Hematopoietic multipotent progenitor cell (in vitro differentiated cells): ENCODE results near the gene SPOUT1. TPM values are rescaled to one million over a fixed set of nuclear protein-coding genes. Genes with fewer than 3 reads are reported as not detected.
"Not testable (repeated sequence)": the region's sequence is repeated elsewhere in the genome, so short reads cannot be mapped to it uniquely, and the experiment has no call there.

ENCODE experiments used
- DNase-seq, 3 donors: peaks; one replicate each; pipeline ENCODE4 v3.0.0-alpha.2; 2011 to 2015; ENCODE audit warnings: low read depth in 2 of 3, low spot score in 2 of 3
- total RNA-seq: library from RNA; depleted of rRNA; stranded (reverse); fragments of >200 nt; gene quantifications from one replicate; pipeline ENCODE4 v1.2.3, GENCODE V29; 2012

Gene SPOUT1
- total RNA-seq, 1 donor = 63.6 TPM

DNA sequence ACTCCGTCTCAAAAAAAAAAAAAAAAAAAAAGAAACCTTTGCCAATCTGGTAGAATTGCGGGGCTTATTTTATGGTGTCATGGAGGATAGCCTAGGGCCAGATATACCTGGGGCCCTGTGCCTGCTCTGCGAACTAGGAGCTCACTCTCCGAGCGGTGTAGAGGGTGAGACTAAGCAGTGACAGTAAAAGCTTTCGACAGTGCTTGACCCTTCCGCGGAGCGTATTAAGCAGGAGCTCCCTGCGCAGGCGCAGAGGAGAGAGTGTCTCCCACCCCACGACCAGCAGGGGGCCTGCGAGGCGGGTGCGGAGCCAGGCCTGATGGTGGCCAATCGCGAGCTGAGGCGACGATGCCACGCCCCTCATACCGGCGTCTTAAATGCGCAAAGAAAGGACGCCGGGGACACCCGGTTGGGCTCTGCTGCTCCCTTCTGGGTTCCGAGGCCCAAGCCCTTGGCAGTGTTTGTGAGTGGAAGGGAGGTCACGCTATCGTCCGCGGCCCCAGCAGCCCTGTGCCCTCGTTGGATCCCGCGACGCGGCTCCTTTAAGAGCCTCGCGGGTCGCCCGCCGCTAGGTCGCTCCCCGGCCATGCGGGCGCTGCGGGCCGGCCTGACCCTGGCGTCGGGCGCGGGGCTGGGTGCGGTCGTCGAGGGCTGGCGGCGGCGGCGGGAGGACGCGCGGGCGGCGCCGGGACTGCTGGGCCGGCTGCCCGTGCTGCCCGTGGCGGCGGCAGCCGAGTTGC is 11.3 kb downstream of the SPOUT1 start, which contains the start of gene ENDOG:
Gene ENDOG (plus strand): TSS at position 402 of the 740 bp plus-strand sequence. CDS start 185 bp downstream, at position 587.
- peak; percentile 94 to 96 (median 95) for DNase-seq

DNA sequence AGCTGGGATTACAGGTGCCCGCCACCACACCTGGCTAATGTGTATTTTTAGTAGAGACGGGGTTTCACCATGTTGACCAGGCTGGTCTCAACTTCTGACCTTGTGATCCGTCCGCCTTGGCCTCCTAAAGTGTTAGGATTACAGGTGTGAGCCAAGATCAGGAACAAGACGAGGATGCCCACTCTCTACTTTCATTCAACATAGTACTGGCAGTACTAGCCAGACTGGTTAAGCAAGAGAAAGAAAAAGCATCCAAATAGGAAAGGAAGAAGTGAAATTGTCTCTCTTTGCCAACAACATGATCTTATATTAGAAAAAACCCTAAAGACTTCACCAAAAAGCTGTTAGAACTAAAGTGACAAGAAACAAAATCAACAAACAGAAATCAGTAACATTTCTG is 18.7 kb downstream of the SPOUT1 start:
- no peak for DNase-seq

DNA sequence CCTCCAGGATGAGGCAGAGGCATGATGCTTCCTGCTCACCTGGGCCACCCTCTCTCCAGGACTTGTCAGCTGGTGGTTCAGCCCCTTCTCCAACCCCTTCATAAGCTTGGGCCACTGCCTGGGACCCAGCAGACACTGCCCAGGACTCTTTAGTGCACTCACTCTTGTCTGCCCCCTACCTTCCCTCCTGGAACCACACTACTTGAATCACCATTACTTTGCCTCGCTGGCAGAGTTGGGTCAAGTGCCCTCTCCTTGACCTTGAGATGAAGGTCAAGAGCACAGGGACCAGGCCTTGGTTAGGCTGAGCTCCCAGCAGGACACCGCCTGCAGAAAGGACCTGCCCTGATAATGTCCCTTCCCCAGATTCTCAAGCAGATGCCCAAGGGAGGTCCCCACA is 19.8 kb downstream of the SPOUT1 start:
- DNase-seq = no peak

DNA sequence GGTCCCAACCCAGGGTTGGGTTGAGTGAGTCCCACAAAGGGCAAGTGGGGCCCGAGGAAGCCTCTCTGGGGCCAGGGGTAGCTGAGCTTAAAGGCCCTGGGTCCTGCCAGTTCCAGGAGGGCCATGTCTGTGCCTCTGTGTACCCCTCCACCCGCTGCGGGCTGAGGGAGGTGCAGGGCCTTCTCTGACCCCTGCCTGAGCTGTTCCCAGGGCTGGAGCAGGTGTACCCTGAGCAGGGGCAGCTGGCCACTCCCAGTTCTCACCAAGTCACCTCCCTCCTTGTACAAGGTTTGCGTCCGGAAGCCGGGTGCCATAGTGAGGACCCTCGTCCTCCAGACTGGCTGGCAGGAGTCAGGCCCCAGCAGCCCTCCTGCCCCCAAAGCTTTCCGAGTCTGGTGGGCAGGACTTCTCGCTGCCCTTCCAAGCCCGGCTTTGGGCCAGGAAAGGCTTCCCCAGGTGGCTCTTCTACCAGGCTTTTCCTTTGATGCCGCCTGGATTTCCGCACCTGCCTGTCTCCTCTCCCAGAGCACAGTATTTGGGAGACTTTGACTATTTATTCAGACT is 20.5 kb downstream of the SPOUT1 start:
- DNase-seq = no peak

DNA sequence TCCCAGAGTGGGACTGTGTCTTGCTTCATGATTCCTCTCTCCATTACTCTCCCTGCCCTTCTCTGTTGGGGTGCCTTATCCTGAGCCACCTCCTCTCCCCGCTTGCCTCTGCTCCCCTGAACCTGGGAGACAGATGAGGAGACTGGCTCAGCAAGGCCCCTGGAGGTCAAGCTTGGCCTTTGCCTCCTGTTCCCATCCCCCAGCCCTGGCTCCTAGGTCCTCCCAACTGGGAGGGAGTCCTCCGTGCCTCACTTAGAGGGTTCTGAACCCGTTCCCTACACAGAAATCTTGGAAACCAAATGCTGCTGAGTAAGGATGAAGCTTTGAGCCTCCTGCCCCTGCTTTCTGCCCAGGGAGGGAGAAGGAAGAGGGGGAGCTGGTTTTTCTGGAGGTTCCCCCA is 21.1 kb downstream of the SPOUT1 start:
- DNase-seq = no peak

DNA sequence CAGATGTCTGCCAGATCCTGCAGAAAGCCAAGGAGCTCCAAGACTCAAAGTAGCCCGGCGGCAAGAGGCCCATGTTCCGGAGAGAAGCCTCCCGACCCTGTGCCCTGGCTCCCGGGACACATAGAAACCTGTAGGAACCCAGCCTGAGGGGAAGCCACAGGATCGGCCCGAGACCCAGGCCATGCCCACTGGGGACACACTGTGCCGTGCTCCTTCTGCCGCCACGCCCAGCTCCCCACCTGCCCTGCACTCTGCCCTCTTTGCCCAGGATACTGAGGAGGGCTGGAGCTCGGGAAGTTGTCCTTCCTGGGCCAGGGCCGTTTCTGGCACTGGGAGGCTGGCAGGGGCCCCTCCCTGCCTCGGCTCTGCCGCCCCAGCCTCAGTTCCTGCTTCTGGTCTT is 21.8 kb downstream of the SPOUT1 start:
- no peak for DNase-seq

DNA sequence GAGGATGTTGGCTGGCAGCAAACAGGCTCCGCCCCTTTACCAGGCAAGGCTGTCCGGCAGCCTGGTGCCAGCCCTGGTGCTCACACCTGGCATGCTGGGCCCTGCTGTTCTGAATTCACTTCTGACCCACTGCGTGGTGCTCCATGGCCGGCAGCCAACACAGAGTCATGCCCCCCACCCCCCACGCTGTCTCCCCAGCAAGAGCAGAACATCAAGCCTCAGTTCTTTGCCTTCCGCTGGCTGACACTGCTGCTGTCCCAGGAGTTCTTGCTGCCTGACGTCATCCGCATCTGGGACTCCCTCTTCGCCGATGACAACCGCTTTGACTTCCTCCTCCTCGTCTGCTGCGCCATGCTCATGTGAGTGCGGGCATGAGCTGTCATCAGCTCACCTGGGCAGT is 23.9 kb downstream of the SPOUT1 start:
- DNase-seq = no peak

DNA sequence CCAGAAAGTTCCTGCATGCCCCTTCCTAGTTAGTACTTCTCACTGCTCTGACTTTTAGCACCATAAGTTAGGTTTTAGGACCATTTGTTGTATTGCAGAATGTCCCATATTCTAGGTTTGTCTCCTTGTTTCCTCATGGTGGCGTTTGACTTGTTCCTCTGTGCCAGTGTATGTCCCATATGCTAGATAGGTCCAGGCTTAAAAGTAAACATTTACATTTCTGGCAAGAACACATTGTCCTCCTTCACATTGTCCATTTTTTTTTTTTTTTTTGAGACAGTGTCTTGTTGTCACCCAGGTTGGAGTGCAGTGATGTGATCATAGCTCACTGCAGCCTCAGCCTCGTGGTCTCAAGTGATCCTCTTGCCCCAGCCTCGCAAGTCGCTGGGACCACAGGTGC is 27.1 kb downstream of the SPOUT1 start:
- DNase-seq = no peak

DNA sequence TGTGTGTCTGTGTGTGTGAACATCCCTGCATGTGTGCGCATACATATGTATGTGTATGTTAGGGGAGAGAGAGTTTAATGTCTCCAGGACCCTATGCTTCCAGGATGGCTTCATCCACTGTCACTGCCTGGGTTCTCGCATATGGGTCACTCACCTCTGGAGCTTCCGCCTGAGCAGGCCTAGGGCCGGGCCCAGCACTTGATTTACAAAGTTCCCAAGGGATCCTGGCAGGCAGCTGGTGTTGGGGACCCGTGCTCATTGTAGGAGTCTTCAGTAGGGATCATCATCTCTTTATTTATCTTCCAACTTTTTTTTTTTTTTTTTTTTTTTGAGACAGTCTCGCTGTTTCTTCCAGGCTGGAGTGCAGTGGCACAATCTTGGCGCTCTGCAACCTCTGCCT is 29.5 kb downstream of the SPOUT1 start:
- DNase-seq = no peak

DNA sequence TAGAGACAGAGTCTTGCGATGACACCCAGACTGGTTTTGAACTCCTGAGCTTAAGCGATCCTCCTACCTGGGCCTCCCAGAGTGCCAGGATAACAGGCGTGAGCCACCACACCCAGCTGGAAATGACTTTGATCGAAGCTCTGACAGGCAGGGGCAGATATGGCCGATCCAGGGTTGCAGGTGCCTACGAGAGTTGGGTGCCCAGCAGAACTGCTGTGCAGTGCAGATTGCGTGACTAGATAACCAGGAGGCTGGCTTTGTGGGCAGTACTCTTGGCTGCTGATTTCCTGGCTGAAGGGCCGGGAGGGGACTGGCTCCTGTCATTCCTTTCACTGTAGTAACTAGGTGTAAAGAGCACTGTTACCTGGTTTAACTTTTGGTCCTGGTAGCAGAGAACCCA is 30.7 kb downstream of the SPOUT1 start:
- no peak for DNase-seq

DNA sequence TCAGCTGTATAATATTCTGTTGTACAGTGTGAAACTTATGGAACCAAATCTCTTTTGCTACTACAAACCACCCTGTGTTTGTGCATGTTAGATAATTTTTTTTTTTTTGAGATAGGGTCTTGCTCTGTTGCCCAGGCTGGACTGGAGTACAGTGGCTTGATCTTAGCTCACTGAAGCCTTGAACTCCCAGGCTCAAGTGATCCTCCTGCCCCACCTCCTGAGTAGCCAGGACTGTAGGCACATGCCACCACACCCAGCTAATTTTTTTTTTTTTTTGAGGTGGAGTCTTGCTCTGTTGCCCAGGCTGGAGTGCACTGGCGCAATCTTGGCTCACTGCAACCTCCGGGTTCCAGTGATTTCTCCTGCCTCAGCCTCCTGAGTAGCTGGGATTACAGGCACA is 34.6 kb downstream of the SPOUT1 start:
- DNase-seq = not testable (repeated sequence)

DNA sequence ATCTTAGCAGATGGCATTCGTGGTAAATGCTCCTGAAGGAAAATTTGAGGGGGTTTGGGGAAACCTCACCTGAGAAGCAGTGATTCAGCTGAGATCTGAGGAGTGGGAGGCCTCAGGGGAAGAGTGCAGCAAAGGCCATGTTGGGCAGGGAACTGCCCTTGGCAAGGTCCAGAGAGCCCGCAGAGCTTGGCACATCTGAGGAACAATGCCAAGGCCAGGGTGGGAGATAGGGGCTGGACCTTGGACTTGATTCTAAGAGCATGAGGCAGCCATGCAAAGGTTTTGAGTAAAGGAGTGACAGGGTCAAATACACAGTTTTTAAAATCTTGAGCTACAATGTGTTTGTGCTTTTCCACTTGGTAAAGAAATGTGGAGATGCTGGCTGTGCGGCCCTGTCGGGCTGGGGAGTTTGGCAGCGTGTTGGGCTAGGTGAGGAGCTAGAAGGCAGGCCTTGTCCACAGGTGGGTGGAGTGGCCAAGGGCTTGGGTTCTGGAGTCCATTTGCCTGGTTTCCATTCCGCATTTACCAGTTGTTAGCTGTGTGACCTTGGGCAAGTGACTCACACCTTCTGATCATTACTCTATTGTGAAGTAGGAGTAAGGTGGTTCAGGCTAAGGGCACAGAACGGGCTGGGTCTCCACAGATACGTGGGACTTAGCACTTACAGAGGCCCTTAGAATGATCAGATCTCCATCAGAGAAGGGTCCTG is 36.5 kb downstream of the SPOUT1 start:
- DNase-seq = no peak

DNA sequence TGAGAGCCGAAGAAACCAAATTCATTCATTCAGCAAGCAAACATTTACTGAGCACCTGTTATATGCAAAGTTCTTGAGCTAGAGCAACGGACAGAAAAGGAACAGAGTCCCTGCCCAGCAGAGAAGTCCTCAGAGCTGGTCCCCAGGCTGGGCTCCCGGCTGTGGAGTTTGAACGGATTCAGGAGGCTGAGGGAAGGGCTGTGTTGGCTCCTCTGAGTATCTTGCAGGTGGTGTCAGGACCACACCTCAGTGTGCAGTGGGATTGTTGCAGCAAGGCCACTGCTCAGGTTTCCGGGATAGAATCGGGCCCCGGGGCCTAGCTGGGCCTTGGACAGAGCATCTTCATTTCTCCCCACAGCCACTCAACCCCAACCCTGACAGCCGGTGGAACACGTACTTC is 37.5 kb downstream of the SPOUT1 start:
- no peak for DNase-seq

DNA sequence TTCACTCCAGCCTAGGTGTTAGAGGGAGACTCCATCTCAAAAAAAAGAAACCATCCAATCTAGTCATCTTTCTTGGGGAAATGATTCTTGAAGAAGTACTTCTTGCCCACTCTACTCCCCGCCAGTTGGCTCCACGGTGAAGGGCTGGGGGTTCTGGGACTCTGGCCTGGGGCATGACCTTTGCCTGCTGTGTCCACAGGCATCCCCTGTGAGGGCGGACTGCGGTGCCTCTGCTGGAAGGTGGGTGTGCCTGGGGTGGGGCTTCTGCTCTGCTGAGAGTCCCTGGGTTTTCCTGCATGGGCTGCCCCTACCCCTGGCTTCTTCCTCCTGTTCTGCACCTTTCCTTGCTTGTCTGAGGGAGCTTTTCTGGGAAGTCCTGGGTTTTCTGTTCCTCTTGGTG is 39.1 kb downstream of the SPOUT1 start:
- no peak for DNase-seq

DNA sequence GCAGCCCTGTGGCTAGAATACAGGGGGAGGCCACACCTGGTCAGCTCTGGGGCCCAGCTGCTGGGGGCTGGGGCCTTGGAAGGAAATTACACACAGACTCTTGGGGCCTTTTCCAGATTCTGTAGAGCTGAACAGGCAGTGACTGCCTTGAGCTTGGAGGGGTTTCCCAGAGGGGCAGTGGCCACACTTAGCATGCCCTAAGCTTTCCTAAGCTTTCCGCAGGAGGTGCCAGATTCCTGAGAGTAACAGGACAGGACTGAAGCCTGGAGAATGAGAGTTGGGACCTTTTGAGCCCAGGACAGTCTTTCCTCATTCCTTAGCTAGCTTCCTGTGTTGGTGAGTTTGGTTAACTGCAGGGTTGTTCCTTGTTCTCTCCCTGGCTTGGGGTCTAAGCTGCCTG is 41.1 kb downstream of the SPOUT1 start:
- DNase-seq = no peak

DNA sequence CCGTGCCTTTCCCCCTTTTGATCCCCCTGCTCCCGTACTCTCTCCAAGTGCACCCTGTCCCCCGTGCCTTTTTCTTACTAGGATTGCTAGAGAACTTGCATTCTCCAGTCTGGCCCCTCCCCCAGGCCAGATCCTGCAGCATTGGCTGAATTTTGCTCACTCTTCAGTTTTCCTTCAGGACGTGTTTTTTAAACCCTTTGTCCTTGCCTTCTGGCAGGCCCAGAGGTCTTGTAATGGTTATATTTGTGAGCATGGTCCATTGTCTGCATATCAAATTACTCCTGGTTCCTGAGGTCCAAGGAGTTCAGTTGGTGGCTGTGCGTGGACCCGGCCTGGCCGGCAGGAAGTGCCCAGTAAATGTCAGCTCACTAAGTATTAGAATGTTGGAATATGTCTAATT is 41.9 kb downstream of the SPOUT1 start:
- no peak for DNase-seq

DNA sequence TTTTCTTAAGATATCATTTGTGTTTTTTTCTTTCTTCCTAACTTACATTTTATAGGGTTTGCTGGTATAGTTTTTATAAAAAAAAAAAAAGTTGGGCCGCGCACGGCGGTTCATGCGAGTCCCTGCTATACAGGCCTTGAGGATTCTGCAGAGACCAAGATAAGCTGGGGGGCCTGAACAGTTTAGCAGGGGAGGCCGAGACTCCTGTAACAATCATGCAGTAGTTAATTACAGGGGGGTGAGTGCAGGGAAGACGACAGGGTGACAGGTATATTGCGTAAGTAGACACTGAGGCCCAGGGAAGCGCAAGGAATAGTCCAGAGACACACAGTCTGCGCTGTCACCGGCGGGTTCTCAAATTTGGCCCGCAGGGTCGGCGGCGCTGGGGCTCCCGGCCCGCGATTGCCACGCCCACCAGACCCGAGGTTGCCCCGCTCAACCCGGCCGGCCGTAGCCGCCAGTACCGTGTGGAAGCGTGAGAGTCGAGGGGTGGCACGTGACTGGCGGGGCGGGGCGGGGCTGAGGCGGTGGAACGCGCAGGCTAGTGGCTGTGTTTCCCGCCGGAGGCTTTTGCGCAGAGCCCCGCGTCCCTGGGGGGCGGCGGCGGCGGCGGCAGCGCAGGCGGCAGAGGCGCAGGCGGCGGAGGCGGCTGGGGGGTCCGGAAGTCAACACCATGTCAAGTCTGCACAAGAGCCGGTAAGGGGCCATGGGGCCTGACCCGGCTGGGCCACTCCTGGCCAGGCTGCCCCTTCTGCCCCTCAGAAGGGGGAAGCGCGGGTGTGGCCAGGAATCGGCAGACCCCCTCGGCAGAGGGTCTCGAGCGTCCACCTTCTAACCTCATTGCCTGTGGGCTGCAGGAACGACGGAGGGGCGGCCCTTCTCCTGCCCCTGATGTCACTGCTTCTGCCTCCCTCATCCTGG is 42.7 kb downstream of the SPOUT1 start, which contains the start of gene TBC1D13:
Gene TBC1D13 (plus strand): TSS at position 573 of the 921 bp plus-strand sequence. CDS start 101 bp downstream, at position 674.
- DNase-seq = peak; percentile 66 to 89 (median 86)

DNA sequence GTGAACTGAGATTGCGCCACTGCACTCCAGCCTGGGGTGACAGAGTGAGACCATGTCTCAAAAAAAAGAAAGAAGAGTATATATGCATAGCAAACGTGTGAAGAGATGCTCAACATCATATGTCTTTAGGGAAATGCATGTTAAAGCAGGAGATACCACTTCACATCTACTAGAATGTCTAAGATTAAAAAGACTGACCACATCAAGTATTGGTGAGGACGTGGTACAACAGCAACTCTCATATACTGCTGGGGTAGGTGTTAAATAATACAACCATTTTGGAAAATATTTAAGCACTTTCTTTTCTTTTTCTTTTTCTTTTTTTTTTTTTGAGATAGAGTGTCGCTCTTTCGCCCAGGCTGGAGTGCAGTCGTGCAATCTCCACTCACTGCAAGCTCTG is 44.2 kb downstream of the SPOUT1 start:
- DNase-seq = no peak

DNA sequence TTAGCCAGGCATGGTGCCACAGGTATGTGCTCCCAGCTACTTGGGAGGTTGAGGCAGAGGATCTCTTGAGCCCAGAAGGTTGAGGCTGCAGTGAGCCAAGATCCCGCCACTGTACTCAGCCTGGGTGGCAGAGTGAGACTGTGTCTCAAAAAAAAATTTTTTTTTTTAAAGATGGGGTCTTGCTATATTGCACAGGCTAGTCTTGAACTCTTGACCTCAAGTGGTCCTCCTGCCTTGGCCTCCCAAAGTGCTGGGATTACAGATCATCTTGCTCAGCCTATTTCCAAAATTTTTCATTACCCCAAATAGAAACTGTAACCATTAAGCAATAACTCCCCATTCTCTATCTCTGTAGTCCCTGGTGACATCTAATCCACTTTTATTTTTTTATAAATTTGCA is 46.9 kb downstream of the SPOUT1 start:
- no peak for DNase-seq

DNA sequence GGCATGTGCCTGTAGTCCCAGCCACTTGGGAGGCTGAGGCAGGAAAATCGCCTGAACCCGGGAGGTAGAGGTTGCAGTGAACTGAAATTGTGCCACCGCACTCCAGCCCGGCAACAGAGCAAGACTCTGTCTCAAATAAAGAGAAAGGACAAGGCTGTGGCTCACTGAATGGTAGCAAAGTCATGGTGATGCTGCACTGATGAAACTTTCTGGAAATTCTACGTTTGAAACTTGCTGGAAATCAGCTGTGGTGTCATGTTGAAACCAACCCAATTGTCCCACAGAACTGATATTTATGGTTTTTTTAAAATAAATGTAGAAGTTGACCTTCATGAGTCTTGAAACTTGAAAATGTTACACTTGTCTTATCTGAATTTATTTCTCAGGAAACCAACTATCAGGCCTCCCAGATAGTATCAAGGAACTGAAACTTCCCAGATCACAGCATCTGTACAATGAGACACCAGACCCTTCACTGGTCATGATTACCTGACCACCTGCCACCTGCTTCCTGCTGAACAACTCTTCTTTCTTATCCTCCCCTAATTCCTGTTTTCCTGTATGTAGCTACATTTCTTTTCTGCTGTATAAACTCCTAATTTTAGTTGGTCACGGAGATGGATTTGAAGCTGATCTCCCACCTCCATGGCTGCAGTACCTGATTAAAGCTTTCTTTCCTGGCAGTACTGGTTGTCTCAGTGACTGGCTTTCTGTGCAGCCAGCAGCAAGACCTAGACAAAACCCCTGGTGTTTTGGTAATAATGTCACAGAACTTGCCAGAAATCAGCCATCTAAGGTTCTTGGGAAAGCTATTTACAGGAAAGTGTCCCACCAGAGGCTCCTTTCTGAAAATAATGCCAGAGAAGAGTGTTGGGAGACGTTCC is 48.2 kb downstream of the SPOUT1 start:
- peak in 2 of 3 donors; percentile 9 to 36 for DNase-seq
